SU-DHL-6 (cell line): Measurements from ENCODE around the gene SALL1.

Source experiments
- CTCF ChIP-seq: fragments of 200-600 bp; sonication (generic); IDR thresholded peaks from one replicate; pipeline ENCODE4 v1.5.1; 2017; ENCODE audit warnings: antibody characterized with exemption, mild to moderate bottlenecking, low read length, moderate library complexity; ENCODE audit not compliant: insufficient read depth, poor library complexity, severe bottlenecking
- EZH2phosphoT487 ChIP-seq: fragments of 200-600 bp; sonication (generic), shearing (Covaris generic); conservative IDR thresholded peaks from 2 replicates; pipeline ENCODE4 v1.6.1; 2018; ENCODE audit warnings: mild to moderate bottlenecking, antibody characterized with exemption, low read length, moderate library complexity, mixed read lengths

- TF ChIP-seq CTCF (no peak), EZH2phosphoT487 (no peak)
Measured at GRCh38 chr16:51124896-51125295, 26.2 kb downstream of the SALL1 start.
